GM21529 (cell line): Measurements from ENCODE around the gene THOC6.
A peak's percentile ranks its signal among the peaks of the same experiment; 100 is the strongest.
"Not testable (repeated sequence)": the region's sequence is repeated elsewhere in the genome, so short reads cannot be mapped to it uniquely, and the experiment has no call there.

Source experiments
- ATAC-seq: cut with Tn5 transposase; IDR thresholded peaks from one replicate; pipeline ENCODE4 v1.9.1; 2021; ENCODE audit not compliant: unreplicated experiment

THOC6 gene

GRCh38 chr16:3052571-3053329 lies 28.9 kb downstream of the THOC6 start:
- not testable (repeated sequence) for ATAC-seq

- not testable (repeated sequence) for ATAC-seq
Measured at GRCh38 chr16:3053330-3053710, 29.5 kb downstream of the THOC6 start.

DNA sequence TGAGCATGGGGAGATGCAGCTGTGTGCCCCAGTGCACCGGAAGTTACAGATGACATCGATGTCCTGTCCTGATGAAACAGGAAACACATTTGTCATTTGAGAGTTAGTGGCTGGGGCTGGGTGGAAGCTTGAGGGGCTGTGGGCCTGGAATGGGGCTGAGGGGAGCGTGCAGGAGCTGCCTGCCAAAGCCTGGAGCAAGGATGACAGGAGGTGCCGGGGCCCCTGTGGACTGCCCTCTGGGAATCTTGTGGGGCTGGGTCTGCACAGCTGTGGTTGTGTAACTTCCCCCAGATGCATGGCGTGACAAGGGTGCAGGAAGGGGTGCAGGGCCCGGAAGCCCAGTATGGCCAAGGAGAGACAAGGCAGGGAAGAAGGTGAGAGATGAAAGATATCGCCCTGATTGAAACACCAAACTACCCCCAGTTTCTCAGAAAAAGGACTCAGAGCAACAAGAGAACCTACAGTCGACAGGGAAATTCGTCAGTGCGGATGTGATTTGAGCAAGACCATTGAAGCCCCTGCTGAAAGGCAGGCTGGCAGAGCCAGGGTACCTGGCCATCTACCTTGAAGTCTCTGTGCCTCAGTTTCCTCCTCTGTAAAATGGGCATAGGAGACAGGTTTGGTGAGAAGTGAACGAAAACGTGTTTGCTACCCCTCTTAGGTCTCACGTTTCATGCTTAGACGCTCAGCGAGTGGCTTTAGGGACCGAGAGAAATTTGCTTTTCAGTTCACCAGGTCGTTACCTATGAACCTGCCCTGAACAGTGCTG lies 31.3 kb downstream of the THOC6 start:
- no peak for ATAC-seq

GRCh38 chr16:3055734-3056115 lies 31.9 kb downstream of the THOC6 start:
- not testable (repeated sequence) for ATAC-seq

GRCh38 chr16:3056336-3057180 lies 32.7 kb downstream of the THOC6 start:
- ATAC-seq: no peak

GRCh38 chr16:3057181-3058138 lies 33.6 kb downstream of the THOC6 start:
- no peak for ATAC-seq

- ATAC-seq: no peak
Measured at GRCh38 chr16:3058139-3059030, 34.5 kb downstream of the THOC6 start.

GRCh38 chr16:3059041-3059722 lies 35.3 kb downstream of the THOC6 start:
- ATAC-seq: peak; percentile 79

DNA sequence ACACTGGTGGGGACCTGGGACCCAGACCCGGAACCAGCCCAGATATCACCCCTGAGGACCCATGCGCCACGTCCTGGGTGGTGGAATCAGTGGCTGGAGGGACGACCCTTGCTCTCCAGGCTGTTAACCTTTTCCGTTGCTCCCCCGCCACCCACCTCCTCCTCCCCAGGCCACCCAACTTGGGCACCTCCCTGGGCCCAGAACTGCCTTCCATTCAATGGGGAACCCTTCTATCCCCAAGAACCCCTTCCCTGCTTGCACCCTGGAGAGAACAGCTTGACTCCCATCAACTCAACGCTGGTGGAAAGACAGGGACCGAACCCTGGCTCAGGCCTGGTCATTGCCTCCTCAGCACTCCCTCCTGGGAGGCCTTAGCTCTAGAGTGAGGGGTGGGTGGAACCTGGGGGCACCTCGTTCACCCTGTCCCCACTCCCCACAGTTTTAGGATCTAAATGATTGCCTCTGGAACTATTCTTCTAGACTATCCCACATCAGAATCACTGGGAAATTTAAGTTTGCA lies 35.9 kb downstream of the THOC6 start:
- no peak for ATAC-seq

GRCh38 chr16:3060339-3061127 lies 36.7 kb downstream of the THOC6 start:
- ATAC-seq: no peak

DNA sequence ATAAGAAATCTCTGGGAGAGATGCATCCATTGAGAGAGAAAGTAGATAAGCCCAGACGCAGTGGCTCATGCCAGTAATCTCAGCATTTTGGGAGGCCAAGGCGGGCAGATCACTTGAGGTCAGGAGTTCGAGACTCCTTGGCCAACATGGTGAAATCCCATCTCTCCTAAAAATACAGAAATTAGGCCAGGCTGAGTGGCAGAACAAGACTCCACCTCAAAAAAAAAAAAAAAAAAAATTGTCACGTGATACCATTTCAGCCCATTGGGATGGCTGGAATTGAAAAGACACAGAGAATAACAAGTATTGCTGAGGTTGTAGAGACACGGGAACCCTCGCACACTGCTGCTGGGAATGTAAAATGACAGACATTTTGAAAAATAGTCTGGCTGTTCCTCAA lies 38.7 kb downstream of the THOC6 start:
- ATAC-seq: no peak

DNA sequence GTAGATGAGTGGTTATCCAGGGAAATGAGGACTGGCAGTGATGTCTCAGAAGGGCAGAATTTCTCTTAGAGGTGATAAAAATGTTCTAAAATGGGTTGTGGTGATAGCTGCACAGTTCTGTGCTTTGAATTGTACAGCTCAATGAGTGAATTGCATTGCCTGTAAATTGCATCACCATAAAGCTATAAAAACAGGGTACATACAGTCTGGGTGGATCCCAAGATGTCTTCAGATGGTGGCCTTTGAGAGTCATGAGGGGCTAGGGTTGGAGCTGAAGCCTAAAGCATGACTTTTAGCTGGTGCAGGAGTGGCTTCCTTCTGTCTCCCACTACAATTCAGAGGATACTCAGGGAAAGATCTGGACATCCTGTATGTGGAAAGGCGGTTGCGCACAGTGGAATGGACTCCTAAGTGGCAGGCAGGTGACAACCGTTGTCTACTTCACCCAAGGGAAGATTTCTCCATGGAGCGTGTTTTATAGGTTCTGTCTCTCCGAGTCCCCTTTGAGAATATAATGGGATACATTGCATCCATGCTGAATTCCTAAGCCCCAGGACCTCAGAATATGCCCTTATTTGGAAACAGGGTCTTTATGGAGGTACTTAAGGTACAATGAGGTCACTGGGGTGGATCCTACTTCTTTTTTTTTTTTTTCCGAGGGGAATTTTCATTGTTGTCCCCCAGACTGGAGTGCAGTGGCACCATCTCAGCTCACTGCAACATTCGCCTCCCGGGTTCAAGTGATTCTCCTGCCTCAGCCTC lies 40.0 kb downstream of the THOC6 start:
- ATAC-seq: no peak

GRCh38 chr16:3065069-3065741 lies 41.4 kb downstream of the THOC6 start, which contains the start of gene IL32:
IL32 (plus strand) TSS chr16:3065640; CDS start chr16:3065812, 172 bp downstream.
- no peak for ATAC-seq

- ATAC-seq: no peak
Measured at GRCh38 chr16:3065742-3066439, 42.1 kb downstream of the THOC6 start.

DNA sequence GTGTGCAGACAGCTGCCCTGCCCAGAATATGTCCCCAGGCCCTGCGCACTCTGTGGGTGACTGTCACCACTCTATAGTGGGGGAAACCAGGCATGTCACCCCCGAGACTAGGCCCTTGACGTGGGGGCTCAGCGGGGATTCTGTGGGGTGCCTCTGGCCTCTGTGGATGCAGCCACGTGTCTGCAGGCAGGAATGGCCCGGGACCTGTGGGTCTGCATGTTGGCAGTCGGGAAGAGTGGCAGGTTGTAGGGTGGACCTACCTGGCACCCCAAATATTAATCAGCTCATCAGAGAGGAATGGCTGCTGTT lies 42.6 kb downstream of the THOC6 start:
- no peak for ATAC-seq

DNA sequence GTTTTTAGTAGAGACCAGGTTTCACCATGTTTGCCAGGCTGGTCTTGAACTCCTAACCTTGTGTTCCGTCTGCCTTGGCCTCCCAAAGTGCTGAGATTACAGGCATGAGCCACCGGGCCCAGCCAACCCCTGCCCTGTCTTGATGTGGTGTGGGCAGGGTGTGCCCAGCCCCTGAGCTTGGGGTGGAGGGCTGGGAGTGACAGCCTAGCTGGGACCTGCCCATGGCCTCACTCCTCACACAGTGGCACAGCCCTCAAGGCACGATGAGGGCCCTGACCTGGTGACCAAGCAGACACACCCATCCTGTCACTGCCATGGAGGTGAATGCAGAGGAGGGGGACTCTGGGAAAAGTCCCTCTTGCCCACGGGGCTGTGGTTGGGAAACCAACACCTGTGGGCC lies 44.7 kb downstream of the THOC6 start:
- ATAC-seq: no peak
